Measurements from ENCODE around the gene MECP2.
"Not testable (repeated sequence)": the region's sequence is repeated elsewhere in the genome, so short reads cannot be mapped to it uniquely, and the experiment has no call there.

The MECP2 gene

DNA sequence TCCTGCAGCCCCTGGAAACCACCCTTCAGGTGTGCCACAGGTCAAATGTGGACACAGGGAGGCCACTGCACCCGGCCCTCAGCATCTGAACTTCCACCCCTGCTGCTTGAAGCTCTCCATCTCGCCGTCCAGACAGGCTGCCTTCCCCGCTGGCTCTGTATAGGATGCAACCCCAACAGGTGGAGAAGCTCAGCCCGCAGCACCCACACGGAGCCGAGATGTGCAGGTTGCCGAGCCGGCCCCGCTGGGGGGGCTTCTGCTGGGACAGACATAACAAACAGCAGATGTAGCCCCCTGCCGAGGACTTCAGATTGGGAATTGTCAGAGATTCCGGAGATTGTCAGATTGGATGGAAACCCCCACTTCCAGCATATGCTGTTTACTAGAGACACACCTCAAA lies 104.4 kb downstream of the MECP2 start:
- no peak for DNase-seq (ENCODE audit: low spot score)

DNA sequence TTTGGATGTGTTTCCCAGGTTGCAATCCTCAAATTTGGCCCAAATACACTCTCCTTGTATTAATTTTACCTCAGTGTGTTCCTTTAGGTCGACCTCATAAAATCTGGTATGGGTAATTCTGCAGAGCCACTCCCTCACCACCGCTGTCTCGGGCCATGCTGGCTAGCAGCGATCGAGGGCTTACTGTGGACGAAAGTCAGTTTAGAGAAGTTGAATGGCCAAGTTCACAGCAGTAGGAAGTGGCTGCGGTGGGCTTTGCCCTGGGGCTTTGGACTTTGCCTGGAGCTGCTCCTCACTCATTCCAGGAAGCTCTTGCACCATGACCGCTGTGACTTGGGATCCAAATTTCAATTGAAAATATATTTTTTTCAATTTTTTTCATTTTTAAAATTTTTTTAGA lies 105.3 kb downstream of the MECP2 start:
- DNase-seq (ENCODE audit: low spot score), result no peak

DNA sequence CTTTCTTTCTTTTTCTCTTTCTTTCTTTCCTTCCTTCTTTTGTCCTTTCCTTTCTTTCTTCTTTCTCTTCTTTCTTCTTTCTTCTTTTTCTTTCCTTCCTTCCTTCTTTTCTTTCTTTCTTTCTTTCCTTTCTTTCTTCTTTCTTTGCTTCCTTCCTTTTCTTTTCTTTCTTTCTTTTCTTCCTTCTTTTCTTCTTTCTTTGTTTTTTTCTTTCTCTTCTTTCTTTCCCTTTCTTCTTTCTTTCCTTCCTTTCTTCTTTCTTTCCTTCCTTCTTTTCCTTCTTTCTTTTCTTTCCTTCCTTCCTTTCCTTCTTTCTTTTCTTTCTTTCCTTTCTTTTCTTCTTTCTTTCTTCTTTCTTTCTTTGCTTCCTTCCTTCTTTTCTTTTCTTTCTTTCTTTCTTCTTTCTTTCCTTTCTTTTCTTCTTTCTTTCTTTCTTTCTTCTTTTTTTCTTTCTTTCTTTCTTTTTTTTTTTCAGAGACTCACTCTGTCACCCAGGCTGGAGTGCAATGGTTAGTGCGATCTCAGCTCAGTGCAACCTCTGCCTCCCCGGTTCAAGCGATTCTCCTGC lies 106.4 kb downstream of the MECP2 start:
- no peak for DNase-seq (ENCODE audit: low spot score)

- no peak for DNase-seq (ENCODE audit: low spot score)
These were observed 107.4 kb downstream of the MECP2 start for GRCh38 chrX:153989973-153990655.

- DNase-seq (ENCODE audit: low spot score), result no peak
These were observed 109.0 kb downstream of the MECP2 start for GRCh38 chrX:153988493-153988892.

DNA sequence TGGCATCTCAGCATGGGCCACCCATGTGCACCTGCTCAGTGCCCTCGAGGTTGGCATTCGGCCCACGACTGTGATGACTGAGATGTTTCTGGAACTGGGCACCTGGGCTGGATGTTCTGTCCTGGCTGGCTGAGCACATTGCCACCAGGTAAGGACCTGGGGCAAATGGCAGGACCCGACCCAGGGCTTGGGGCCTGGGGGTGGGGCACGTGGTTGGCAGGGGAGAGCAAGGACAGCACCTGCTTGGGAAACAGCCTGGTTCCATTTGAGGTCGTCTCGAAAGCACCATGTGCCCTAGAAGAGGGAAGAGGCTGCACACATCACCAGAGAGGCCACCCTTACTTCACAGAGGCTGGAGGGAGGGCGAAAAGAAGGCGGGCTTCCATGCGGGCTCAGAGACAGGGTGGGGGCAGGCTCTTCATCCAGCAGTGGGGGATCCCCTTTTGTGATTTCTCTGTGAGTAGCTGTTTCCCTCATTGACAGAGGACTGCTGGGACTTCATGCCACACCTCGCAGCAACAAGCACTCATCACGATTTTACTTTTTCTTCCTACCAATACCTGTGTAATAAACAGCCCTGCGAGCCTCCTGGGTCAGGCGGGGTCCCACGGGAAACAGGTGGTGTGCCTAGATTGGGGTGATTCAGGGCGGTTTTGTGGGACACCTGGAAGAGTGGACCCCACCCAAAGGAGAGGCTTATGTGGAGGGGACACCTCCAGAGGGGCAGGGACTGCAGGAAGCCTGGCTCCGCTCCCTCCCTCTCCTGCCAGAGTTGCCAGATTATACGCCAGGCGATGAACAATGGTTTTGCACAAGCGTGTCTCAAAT lies 113.0 kb downstream of the MECP2 start:
- DNase-seq (ENCODE audit: low spot score), result no peak

DNA sequence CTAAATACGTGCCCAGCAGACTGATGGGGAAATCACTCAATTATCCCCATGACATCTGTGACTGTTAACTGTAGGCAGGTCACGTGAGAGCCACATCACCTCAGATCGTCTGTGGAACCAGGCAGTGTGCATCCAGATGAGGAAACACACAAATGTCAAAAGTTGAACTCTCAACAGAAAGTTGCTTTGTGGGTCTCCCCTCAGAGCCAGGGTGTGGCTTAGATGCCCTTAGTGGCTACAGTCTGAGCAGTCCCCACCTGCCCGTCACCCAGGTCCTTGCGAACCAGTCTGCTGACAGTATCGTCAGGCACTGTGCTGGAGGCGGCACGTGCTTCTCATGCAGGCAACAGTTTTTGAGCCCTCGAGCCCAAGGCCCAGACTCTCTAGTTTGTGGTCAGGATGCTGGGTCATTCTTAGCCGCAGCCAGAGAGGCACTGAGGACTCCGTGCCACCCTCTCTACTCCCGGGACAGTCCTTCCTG lies 114.2 kb downstream of the MECP2 start:
- no peak for DNase-seq (ENCODE audit: low spot score)

GRCh38 chrX:153981771-153982533 lies 115.6 kb downstream of the MECP2 start:
- no peak for DNase-seq (ENCODE audit: low spot score)

GRCh38 chrX:153981231-153981630 lies 116.3 kb downstream of the MECP2 start:
- DNase-seq (ENCODE audit: low spot score), result no peak

- not testable (repeated sequence) for DNase-seq (ENCODE audit: low spot score)
These were observed 117.1 kb downstream of the MECP2 start for GRCh38 chrX:153980394-153980793.

GRCh38 chrX:153974726-153975286 lies 122.7 kb downstream of the MECP2 start:
- DNase-seq (ENCODE audit: low spot score), result no peak

GRCh38 chrX:153974003-153974725 lies 123.4 kb downstream of the MECP2 start:
- DNase-seq (ENCODE audit: low spot score), result no peak

DNA sequence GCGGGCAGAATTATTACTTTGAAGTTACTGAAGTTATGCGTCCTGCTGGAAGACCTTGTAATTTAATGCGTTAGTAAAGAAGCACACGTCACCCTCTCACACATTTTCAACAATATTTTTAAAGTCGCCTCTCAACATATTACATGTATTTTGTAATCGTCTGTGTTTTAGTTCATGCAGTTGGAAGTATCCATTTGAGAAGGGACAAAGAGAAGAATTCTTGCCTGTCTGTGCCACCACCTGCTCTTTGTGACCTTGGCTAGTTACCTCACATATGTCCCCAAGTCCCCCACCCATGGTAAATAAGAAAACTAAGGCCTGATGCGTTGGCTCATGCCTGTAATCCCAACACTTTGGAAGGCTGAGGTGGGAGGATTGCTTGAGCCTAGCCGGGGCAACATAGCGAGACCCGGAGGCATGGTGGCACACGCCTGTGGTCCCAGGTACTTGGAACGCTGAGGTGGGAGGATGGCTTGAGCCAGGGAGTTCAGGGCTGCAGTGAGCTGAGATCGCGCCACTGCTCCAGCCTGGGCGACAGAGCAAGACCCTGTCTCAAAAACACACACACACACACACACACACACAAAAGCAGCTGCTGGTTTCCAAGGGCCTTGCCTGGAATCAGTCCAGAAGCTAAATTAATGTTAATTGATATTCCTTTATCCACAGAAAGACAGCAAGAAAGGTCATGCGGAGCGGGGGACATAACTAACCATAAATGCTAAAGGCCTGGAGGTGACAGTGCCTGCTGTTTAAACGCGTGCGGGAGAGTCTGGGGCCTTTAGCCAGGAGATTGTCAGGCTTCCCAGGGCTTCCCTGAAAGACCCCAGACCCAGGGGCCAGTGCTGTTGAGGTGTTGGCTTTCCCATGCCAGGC lies 124.2 kb downstream of the MECP2 start:
- no peak for DNase-seq (ENCODE audit: low spot score)

- DNase-seq (ENCODE audit: low spot score), result peak; percentile 87
These were observed 125.0 kb downstream of the MECP2 start, which contains the start of gene TMEM187 for GRCh38 chrX:153972368-153973126. Gene TMEM187 (plus strand): TSS chrX:153972754. CDS start chrX:153982063, 9,309 bp downstream.

Data from HuH-7 (cell line).